CD4-positive, alpha-beta memory T cell (primary cell): ENCODE data around the gene RIMKLA. TPM values are rescaled to one million over a fixed set of nuclear protein-coding genes. Genes with fewer than 3 reads are reported as not detected.

Experiments
- CTCF ChIA-PET: fragments of 350-600 bp; sonication (Branson Sonifier 250); formaldehyde crosslinking; loops from one replicate; lab custom pipeline; 2021; ENCODE audit warnings: inconsistent platforms; ENCODE audit not compliant: partially characterized antibody; lab: Charles Lee
- POLR2A ChIA-PET: fragments of 350-600 bp; sonication (Branson Sonifier 250); formaldehyde crosslinking; loops from one replicate; lab custom pipeline; 2021; ENCODE audit not compliant: partially characterized antibody; lab: Charles Lee
- DNase-seq, 5 donors: peaks; one replicate each; pipeline versions ENCODE4 v3.0.0 to v3.0.0-alpha.2; 2020 to 2022; ENCODE audit warnings: mixed read lengths in 1 of 5
- H3K27ac ChIP-seq: one replicate; pipeline ENCODE4 v1.7.0; 2013; ENCODE audit warnings: low read depth, low read length
- H3K27me3 ChIP-seq: 2 replicates; pipeline ENCODE4 v1.7.0; 2013; ENCODE audit warnings: mild to moderate bottlenecking, low read length, moderate library complexity; ENCODE audit not compliant: insufficient read depth
- H3K36me3 ChIP-seq: 2 replicates; pipeline ENCODE4 v1.7.0; 2013; ENCODE audit warnings: mild to moderate bottlenecking, low read length, moderate library complexity; ENCODE audit not compliant: insufficient read depth
- H3K4me1 ChIP-seq: 2 replicates; pipeline ENCODE4 v1.7.0; 2013; ENCODE audit warnings: mild to moderate bottlenecking, low read length, moderate library complexity; ENCODE audit not compliant: insufficient read depth
- H3K4me3 ChIP-seq, 2 donors: one replicate each; pipeline ENCODE4 v1.7.0; 2013; ENCODE audit warnings: low read length in 2 of 2, mild to moderate bottlenecking in 1 of 2
- H3K9me3 ChIP-seq, 2 donors: one replicate each; pipeline ENCODE4 v1.7.0; 2013; ENCODE audit warnings: low read length in 2 of 2, control low read depth in 1 of 2; ENCODE audit not compliant: control insufficient read depth in 1 of 2
- H3K27ac Mint-ChIP-seq, 7 donors: one replicate each; pipeline ENCODE4 v1.8.0; 2020 to 2021; ENCODE audit warnings: mixed read lengths in 7 of 7, mild to moderate bottlenecking in 6 of 7, inconsistent platforms in 3 of 7, moderate library complexity in 3 of 7
- H3K27me3 Mint-ChIP-seq, 2 donors: one replicate each; pipeline ENCODE4 v1.8.0; 2020 to 2021; ENCODE audit warnings: mixed read lengths in 2 of 2
- H3K36me3 Mint-ChIP-seq, 2 donors: one replicate each; pipeline ENCODE4 v1.8.0; 2020 to 2021; ENCODE audit warnings: mixed read lengths in 2 of 2, inconsistent platforms in 1 of 2, mild to moderate bottlenecking in 1 of 2
- H3K4me1 Mint-ChIP-seq, 4 donors: one replicate each; pipeline ENCODE4 v1.8.0; 2020 to 2021; ENCODE audit warnings: mixed read lengths in 4 of 4, mild to moderate bottlenecking in 1 of 4
- H3K4me3 Mint-ChIP-seq, 8 donors: one replicate each; pipeline ENCODE4 v1.8.0; 2020 to 2021; ENCODE audit warnings: mixed read lengths in 8 of 8, mild to moderate bottlenecking in 7 of 8, moderate library complexity in 6 of 8, inconsistent platforms in 3 of 8
- H3K9me3 Mint-ChIP-seq, 8 donors: one replicate each; pipeline ENCODE4 v1.8.0; 2020 to 2021; ENCODE audit warnings: mixed read lengths in 8 of 8, mild to moderate bottlenecking in 5 of 8, inconsistent platforms in 3 of 8, moderate library complexity in 1 of 8
- intact Hi-C: fragments of 100-400 bp; cut with micrococcal nuclease; formaldehyde crosslinking; loops from one replicate; pipeline ENCODE4 v1.15.1; 2023
- polyA plus RNA-seq, 2 donors: library from polyadenylated mRNA; unstranded; fragments of 300-500 nt; fragmentation: Illumina TruSeq; gene quantifications; one replicate each; pipeline ENCODE4 v1.2.3, GENCODE V29; 2021
- total RNA-seq, 2 experiments: library from RNA; stranded (reverse); gene quantifications; one replicate each; pipeline ENCODE4 v1.2.3, GENCODE V29; 2021

The RIMKLA gene
- total and polyA plus RNA-seq, 4 experiments from 2014 or later = 0.03 to 0.49 (median 0.15) TPM

GRCh38 chr1:42442662-42443061 lies 62.1 kb downstream of the RIMKLA start:
- ChIA-PET CTCF (no interaction called here), POLR2A (no interaction called here)
- DNase-seq = no peak
- Mint-ChIP-seq H3K27ac (no peak overlapping the region), H3K4me1 (no peaks in the 10 kb centered on the region), H3K9me3 (no peaks in the 10 kb centered on the region), H3K27me3 (no peaks in the 10 kb centered on the region), H3K4me3 (no peak overlapping the region), H3K36me3 (no peaks in the 10 kb centered on the region)
- no peaks in the 10 kb centered on the region for H3K27me3 ChIP-seq
- H3K4me3 ChIP-seq = no peak overlapping the region
- intact Hi-C loops = no loop called here
- no peaks in the 10 kb centered on the region for H3K4me1 ChIP-seq
- H3K27ac ChIP-seq = no peak overlapping the region
- no peaks in the 10 kb centered on the region for H3K36me3 ChIP-seq
- no peaks in the 10 kb centered on the region for H3K9me3 ChIP-seq

- Histone ChIP-seq H3K4me1 (no peaks in the 10 kb centered on the region), H3K27ac (no peak overlapping the region), H3K4me3 (no peak overlapping the region), H3K36me3 (no peaks in the 10 kb centered on the region), H3K27me3 (no peaks in the 10 kb centered on the region), H3K9me3 (no peaks in the 10 kb centered on the region)
- Mint-ChIP-seq H3K27me3 (peaks cover 0 to 2% of the 10 kb centered on the region in 2 donors), H3K4me1 (peaks cover 0 to under 1% (median 0%) of the 10 kb centered on the region in 4 donors), H3K36me3 (no peaks in the 10 kb centered on the region), H3K9me3 (no peaks in the 10 kb centered on the region), H3K27ac (no peak overlapping the region), H3K4me3 (no peak overlapping the region)
- no peak for DNase-seq
- CTCF ChIA-PET = no interaction called here
- intact Hi-C loops = no loop called here
- POLR2A ChIA-PET = no interaction called here
These were observed 68.7 kb downstream of the RIMKLA start for GRCh38 chr1:42449256-42449655.

GRCh38 chr1:42450061-42450460 lies 69.5 kb downstream of the RIMKLA start:
- no peak overlapping the region for H3K27ac Mint-ChIP-seq
- peaks cover 0 to 2% of the 10 kb centered on the region in 2 donors for H3K27me3 Mint-ChIP-seq
- CTCF ChIA-PET = no interaction called here

GRCh38 chr1:42453386-42453785 lies 72.8 kb downstream of the RIMKLA start:
- intact Hi-C loops = no loop called here
- ChIA-PET POLR2A (no interaction called here), CTCF (no interaction called here)
- no peak for DNase-seq
- peaks cover 0 to 2% of the 10 kb centered on the region in 2 donors for H3K27me3 Mint-ChIP-seq
- H3K9me3 ChIP-seq = no peaks in the 10 kb centered on the region
- peaks cover 5% of the 10 kb centered on the region for H3K36me3 ChIP-seq
- H3K27ac ChIP-seq = no peak overlapping the region
- peak overlapping the region in 1 of 7 donors; percentile 40 for H3K27ac Mint-ChIP-seq
- H3K4me3 Mint-ChIP-seq = no peak overlapping the region
- peaks cover 24% of the 10 kb centered on the region for H3K4me1 ChIP-seq
- H3K9me3 Mint-ChIP-seq = no peaks in the 10 kb centered on the region
- H3K4me3 ChIP-seq = no peak overlapping the region
- peaks cover 10 to 18% of the 10 kb centered on the region in 2 donors for H3K36me3 Mint-ChIP-seq
- H3K4me1 Mint-ChIP-seq = peaks cover 16 to 31% (median 21%) of the 10 kb centered on the region in 4 donors
- H3K27me3 ChIP-seq = no peaks in the 10 kb centered on the region

More at GRCh38 chr1:42450061-42450460, 69.5 kb downstream of the RIMKLA start:
- no peak overlapping the region for H3K4me3 Mint-ChIP-seq
- Histone ChIP-seq H3K27ac (no peak overlapping the region), H3K4me3 (no peak overlapping the region), H3K9me3 (no peaks in the 10 kb centered on the region), H3K4me1 (no peaks in the 10 kb centered on the region), H3K36me3 (no peaks in the 10 kb centered on the region), H3K27me3 (no peaks in the 10 kb centered on the region)
- peaks cover 0 to 2% (median 1%) of the 10 kb centered on the region in 4 donors for H3K4me1 Mint-ChIP-seq
- H3K9me3 Mint-ChIP-seq = no peaks in the 10 kb centered on the region
- intact Hi-C loops = no loop called here
- DNase-seq = no peak
- no peaks in the 10 kb centered on the region for H3K36me3 Mint-ChIP-seq
- POLR2A ChIA-PET = no interaction called here

GRCh38 chr1:42454403-42454802 lies 73.8 kb downstream of the RIMKLA start:
- no peaks in the 10 kb centered on the region for H3K9me3 ChIP-seq
- Mint-ChIP-seq H3K27me3 (peaks cover 0 to 2% of the 10 kb centered on the region in 2 donors), H3K27ac (peak overlapping the region in 4 of 7 donors; percentile 12 to 100 (median 32)), H3K36me3 (peaks cover 12 to 25% of the 10 kb centered on the region in 2 donors), H3K4me1 (peaks cover 18 to 37% (median 26%) of the 10 kb centered on the region in 4 donors), H3K4me3 (peak overlapping the region in 5 of 8 donors; percentile 7 to 65 (median 33)), H3K9me3 (no peaks in the 10 kb centered on the region)
- H3K4me3 ChIP-seq = no peak overlapping the region
- POLR2A ChIA-PET = no interaction called here
- H3K27me3 ChIP-seq = no peaks in the 10 kb centered on the region
- CTCF ChIA-PET = interaction anchor here (0.7 kb wide), 1 partner anchor 129 kb away, joined by 3 read pairs; no protein-coding TSS in a partner anchor
- peaks cover 29% of the 10 kb centered on the region for H3K4me1 ChIP-seq
- no peak for DNase-seq
- intact Hi-C loops = no loop called here
- H3K27ac ChIP-seq = no peak overlapping the region
- peaks cover 15% of the 10 kb centered on the region for H3K36me3 ChIP-seq

- Histone ChIP-seq H3K27me3 (no peaks in the 10 kb centered on the region), H3K4me1 (peaks cover 29% of the 10 kb centered on the region), H3K4me3 (peak within 1 kb of the TSS; percentile 84 to 96), H3K9me3 (no peaks in the 10 kb centered on the region), H3K36me3 (peaks cover 27% of the 10 kb centered on the region), H3K27ac (peak within 1 kb of the TSS; percentile 99)
- no peaks in the 10 kb centered on the region for H3K27me3 Mint-ChIP-seq
- H3K4me3 Mint-ChIP-seq = peak within 1 kb of the TSS; percentile 91 to 100 (median 99)
- POLR2A ChIA-PET = interaction anchor here (0.8 to 1.8 kb wide), 11 partner anchors 17 to 422 kb away, joined by 3 to 15 read pairs (median 4); partner anchors contain the start of genes C1orf50, FOXJ3, P3H1 and PPIH
- H3K9me3 Mint-ChIP-seq = no peaks in the 10 kb centered on the region
- peaks cover 27 to 41% of the 10 kb centered on the region in 2 donors for H3K36me3 Mint-ChIP-seq
- peaks cover 21 to 43% (median 33%) of the 10 kb centered on the region in 4 donors for H3K4me1 Mint-ChIP-seq
- H3K27ac Mint-ChIP-seq = peak within 1 kb of the TSS; percentile 92 to 100 (median 99)
- CTCF ChIA-PET = no interaction called here
- intact Hi-C loops = loop anchor here (1.0 to 2.0 kb wide), 3 partner anchors 121 to 203 kb away; partner anchors contain the start of genes FOXJ3 and PPIH
- DNase-seq = peak; percentile 91 to 96 (median 93)
These were observed 75.6 kb downstream of the RIMKLA start, which contains the start of the genes PPCS and ZMYND12 for GRCh38 chr1:42456010-42456753. Gene PPCS (plus strand): TSS chr1:42456543. CDS start chr1:42456566, 23 bp downstream. Gene ZMYND12 (minus strand): TSS chr1:42456022. CDS start chr1:42455997, 25 bp downstream.

- Mint-ChIP-seq H3K27me3 (no peaks in the 10 kb centered on the region), H3K36me3 (peaks cover 27 to 43% of the 10 kb centered on the region in 2 donors), H3K4me3 (peak overlapping the region; percentile 91 to 100 (median 99)), H3K4me1 (peaks cover 21 to 43% (median 33%) of the 10 kb centered on the region in 4 donors), H3K27ac (peak overlapping the region; percentile 92 to 100 (median 99)), H3K9me3 (no peaks in the 10 kb centered on the region)
- Histone ChIP-seq H3K36me3 (peaks cover 27% of the 10 kb centered on the region), H3K4me3 (peak overlapping the region; percentile 84 to 96), H3K9me3 (no peaks in the 10 kb centered on the region), H3K4me1 (peaks cover 29% of the 10 kb centered on the region), H3K27me3 (no peaks in the 10 kb centered on the region), H3K27ac (peak overlapping the region; percentile 99)
- ChIA-PET CTCF (no interaction called here), POLR2A (interaction anchor here (0.7 to 1.8 kb wide), 12 partner anchors 16 to 422 kb away, joined by 3 to 15 read pairs (median 4); partner anchors contain the start of genes C1orf50, FOXJ3, P3H1 and PPIH)
- DNase-seq = peak in 3 of 5 donors; percentile 66 to 73 (median 73)
- intact Hi-C loops = loop anchor here (1.0 to 2.0 kb wide), 3 partner anchors 121 to 202 kb away; partner anchors contain the start of genes FOXJ3 and PPIH
These were observed 76.1 kb downstream of the RIMKLA start for GRCh38 chr1:42456754-42457089.
